Stomach (tissue), 4 donors: ENCODE data around the gene GNE.

Source experiments
- CTCF ChIP-seq, 7 experiments: fragments of 450-650 bp in 4 of 7; fragments of 200-600 bp in 3 of 7; sonication (generic) in 3 of 7; IDR thresholded peaks; one replicate each; pipeline ENCODE4 v1.5.1; 2016 to 2019; ENCODE audit warnings: antibody characterized with exemption in 7 of 7, control low read depth in 2 of 7, mild to moderate bottlenecking in 1 of 7
- POLR2A ChIP-seq, 4 donors: fragments of 450-650 bp; IDR thresholded peaks; one replicate each; pipeline ENCODE4 v1.6.1; 2016; ENCODE audit warnings: antibody characterized with exemption in 4 of 4, control low read depth in 2 of 4, mild to moderate bottlenecking in 1 of 4, moderate library complexity in 1 of 4

GRCh38 chr9:36169708-36170107, 88.5 kb downstream of the GNE start:
- TF ChIP-seq CTCF (IDR thresholded peaks at IDR 0.05), result no peak
- no peak for TF ChIP-seq POLR2A (IDR thresholded peaks at IDR 0.05)
